HG03442 (cell line): ENCODE data around the gene LRIF1.
"Not testable (repeated sequence)": the region's sequence is repeated elsewhere in the genome, so short reads cannot be mapped to it uniquely, and the experiment has no call there.

Source experiments
- ATAC-seq: cut with Tn5 transposase; IDR thresholded peaks from one replicate; pipeline ENCODE4 v1.9.1; 2021; ENCODE audit warnings: mild to moderate bottlenecking, moderate library complexity; ENCODE audit not compliant: unreplicated experiment

Gene LRIF1

GRCh38 chr1:110952031-110952430 lies 11.7 kb downstream of the LRIF1 start:
- no peak for ATAC-seq

GRCh38 chr1:110951161-110951560 lies 12.6 kb downstream of the LRIF1 start:
- ATAC-seq: no peak

- no peak for ATAC-seq
Observed at GRCh38 chr1:110948038-110948810, 15.5 kb downstream of the LRIF1 start.

GRCh38 chr1:110945626-110946025 lies 18.1 kb downstream of the LRIF1 start:
- ATAC-seq: no peak

GRCh38 chr1:110944806-110945205 lies 18.9 kb downstream of the LRIF1 start:
- ATAC-seq: no peak

GRCh38 chr1:110936567-110936966 lies 27.2 kb downstream of the LRIF1 start:
- ATAC-seq: no peak

GRCh38 chr1:110931097-110931496 lies 32.6 kb downstream of the LRIF1 start:
- not testable (repeated sequence) for ATAC-seq

GRCh38 chr1:110928904-110929303 lies 34.8 kb downstream of the LRIF1 start:
- no peak for ATAC-seq

- ATAC-seq: no peak
Observed at GRCh38 chr1:110928191-110928590, 35.5 kb downstream of the LRIF1 start.

- ATAC-seq: no peak
Observed at GRCh38 chr1:110927484-110928075, 36.1 kb downstream of the LRIF1 start.

- ATAC-seq: no peak
Observed at GRCh38 chr1:110921953-110922352, 41.8 kb downstream of the LRIF1 start.

GRCh38 chr1:110918016-110918415 lies 45.7 kb downstream of the LRIF1 start:
- no peak for ATAC-seq

- no peak for ATAC-seq
Observed at GRCh38 chr1:110916669-110917306, 46.9 kb downstream of the LRIF1 start.

GRCh38 chr1:110916274-110916668 lies 47.5 kb downstream of the LRIF1 start:
- ATAC-seq: no peak

GRCh38 chr1:110915804-110916203 lies 47.9 kb downstream of the LRIF1 start:
- ATAC-seq: no peak

GRCh38 chr1:110914676-110915075 lies 49.0 kb downstream of the LRIF1 start:
- ATAC-seq: no peak

GRCh38 chr1:110912784-110913183 lies 50.9 kb downstream of the LRIF1 start:
- ATAC-seq: no peak

GRCh38 chr1:110903853-110904500 lies 59.7 kb downstream of the LRIF1 start:
- no peak for ATAC-seq

GRCh38 chr1:110902820-110903463 lies 60.8 kb downstream of the LRIF1 start:
- no peak for ATAC-seq

- no peak for ATAC-seq
Observed at GRCh38 chr1:110899458-110899843, 64.3 kb downstream of the LRIF1 start.
